GM23338 (cell line): ENCODE results near the gene CHRDL1.

Source experiments
- CREB1 ChIP-seq: fragments of 250-450 bp; sonication (Bioruptor Pico); IDR thresholded peaks from 2 replicates; pipeline ENCODE4 v1.5.0; 2020; ENCODE audit warnings: low read depth, mild to moderate bottlenecking, moderate library complexity
- CTCF ChIP-seq, 2 experiments: fragments of 200-600 bp in 1 of 2; sonication (generic) in 1 of 2; conservative IDR thresholded peaks; 2 replicates each; pipeline versions ENCODE4 v1.5.1 to v1.6.1; 2016 to 2017; ENCODE audit warnings: antibody characterized with exemption in 2 of 2, low read depth in 2 of 2, mild to moderate bottlenecking in 2 of 2, moderate library complexity in 1 of 2
- EZH2 ChIP-seq: fragments of 200-600 bp; sonication (generic); IDR thresholded peaks from one replicate; pipeline ENCODE4 v1.8.0; 2017; ENCODE audit warnings: antibody characterized with exemption, mild to moderate bottlenecking, low read depth; ENCODE audit not compliant: unreplicated experiment
- EZH2phosphoT487 ChIP-seq: fragments of 200-600 bp; sonication (generic); IDR thresholded peaks from one replicate; pipeline ENCODE4 v1.8.1; 2018; ENCODE audit warnings: antibody characterized with exemption; ENCODE audit not compliant: unreplicated experiment
- JUNB ChIP-seq: IDR thresholded peaks from one replicate; pipeline ENCODE4 v1.6.1; 2016; ENCODE audit warnings: antibody characterized with exemption; ENCODE audit not compliant: unreplicated experiment
- NANOG ChIP-seq: IDR thresholded peaks from 2 replicates; pipeline ENCODE4 v1.6.1; 2016; ENCODE audit warnings: antibody characterized with exemption, borderline replicate concordance
- POLR2AphosphoS5 ChIP-seq: IDR thresholded peaks from 2 replicates; pipeline ENCODE4 v1.6.1; 2016; ENCODE audit warnings: antibody characterized with exemption, low read depth
- STAT1 ChIP-seq: IDR thresholded peaks from one replicate; pipeline ENCODE4 v1.6.1; 2016; ENCODE audit warnings: antibody characterized with exemption; ENCODE audit not compliant: unreplicated experiment
- ZNF114 ChIP-seq: fragments of 250-450 bp; sonication (Bioruptor Pico); IDR thresholded peaks from 2 replicates; pipeline ENCODE4 v1.5.0; 2020; ENCODE audit warnings: mild to moderate bottlenecking, moderate library complexity
- ZNF331 ChIP-seq: fragments of 250-450 bp; sonication (Bioruptor Pico); IDR thresholded peaks from 2 replicates; pipeline ENCODE4 v1.5.0; 2020; ENCODE audit warnings: low read depth, mild to moderate bottlenecking, moderate library complexity
- TF ChIP-seq, protein P1 (sequence below): IDR thresholded peaks from one replicate; pipeline ENCODE4 v1.6.1; 2018; ENCODE audit warnings: antibody characterized with exemption; ENCODE audit not compliant: unreplicated experiment
- TF ChIP-seq, protein P2 (sequence below): IDR thresholded peaks from 2 replicates; pipeline ENCODE4 v1.6.1; 2016; ENCODE audit warnings: antibody characterized with exemption

- TF ChIP-seq CTCF (conservative IDR thresholded peaks at IDR 0.05; ENCODE audit: low read depth in 2 of 2) (no peak), CREB1 (no peak), EZH2 (no peak), NANOG (no peak), JUNB (no peak), EZH2phosphoT487 (no peak), POLR2AphosphoS5 (no peak), ZNF331 (CRISPR knock-in tag) (no peak), ZNF114 (CRISPR knock-in tag) (no peak), STAT1 (no peak)
- TF ChIP-seq, protein P1, sequence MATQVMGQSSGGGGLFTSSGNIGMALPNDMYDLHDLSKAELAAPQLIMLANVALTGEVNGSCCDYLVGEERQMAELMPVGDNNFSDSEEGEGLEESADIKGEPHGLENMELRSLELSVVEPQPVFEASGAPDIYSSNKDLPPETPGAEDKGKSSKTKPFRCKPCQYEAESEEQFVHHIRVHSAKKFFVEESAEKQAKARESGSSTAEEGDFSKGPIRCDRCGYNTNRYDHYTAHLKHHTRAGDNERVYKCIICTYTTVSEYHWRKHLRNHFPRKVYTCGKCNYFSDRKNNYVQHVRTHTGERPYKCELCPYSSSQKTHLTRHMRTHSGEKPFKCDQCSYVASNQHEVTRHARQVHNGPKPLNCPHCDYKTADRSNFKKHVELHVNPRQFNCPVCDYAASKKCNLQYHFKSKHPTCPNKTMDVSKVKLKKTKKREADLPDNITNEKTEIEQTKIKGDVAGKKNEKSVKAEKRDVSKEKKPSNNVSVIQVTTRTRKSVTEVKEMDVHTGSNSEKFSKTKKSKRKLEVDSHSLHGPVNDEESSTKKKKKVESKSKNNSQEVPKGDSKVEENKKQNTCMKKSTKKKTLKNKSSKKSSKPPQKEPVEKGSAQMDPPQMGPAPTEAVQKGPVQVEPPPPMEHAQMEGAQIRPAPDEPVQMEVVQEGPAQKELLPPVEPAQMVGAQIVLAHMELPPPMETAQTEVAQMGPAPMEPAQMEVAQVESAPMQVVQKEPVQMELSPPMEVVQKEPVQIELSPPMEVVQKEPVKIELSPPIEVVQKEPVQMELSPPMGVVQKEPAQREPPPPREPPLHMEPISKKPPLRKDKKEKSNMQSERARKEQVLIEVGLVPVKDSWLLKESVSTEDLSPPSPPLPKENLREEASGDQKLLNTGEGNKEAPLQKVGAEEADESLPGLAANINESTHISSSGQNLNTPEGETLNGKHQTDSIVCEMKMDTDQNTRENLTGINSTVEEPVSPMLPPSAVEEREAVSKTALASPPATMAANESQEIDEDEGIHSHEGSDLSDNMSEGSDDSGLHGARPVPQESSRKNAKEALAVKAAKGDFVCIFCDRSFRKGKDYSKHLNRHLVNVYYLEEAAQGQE, result no peak
- TF ChIP-seq, protein P2, sequence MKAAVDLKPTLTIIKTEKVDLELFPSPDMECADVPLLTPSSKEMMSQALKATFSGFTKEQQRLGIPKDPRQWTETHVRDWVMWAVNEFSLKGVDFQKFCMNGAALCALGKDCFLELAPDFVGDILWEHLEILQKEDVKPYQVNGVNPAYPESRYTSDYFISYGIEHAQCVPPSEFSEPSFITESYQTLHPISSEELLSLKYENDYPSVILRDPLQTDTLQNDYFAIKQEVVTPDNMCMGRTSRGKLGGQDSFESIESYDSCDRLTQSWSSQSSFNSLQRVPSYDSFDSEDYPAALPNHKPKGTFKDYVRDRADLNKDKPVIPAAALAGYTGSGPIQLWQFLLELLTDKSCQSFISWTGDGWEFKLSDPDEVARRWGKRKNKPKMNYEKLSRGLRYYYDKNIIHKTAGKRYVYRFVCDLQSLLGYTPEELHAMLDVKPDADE, result no peak
Observed at GRCh38 chrX:110646386-110646785, 149.2 kb downstream of the CHRDL1 start.
